ELR (cell line): ENCODE data around the gene PLAAT2.

Experiments used
- DNase-seq: peaks from one replicate; pipeline ENCODE4 v3.0.0-alpha.2; 2015; ENCODE audit warnings: low read depth

PLAAT2 gene

DNA sequence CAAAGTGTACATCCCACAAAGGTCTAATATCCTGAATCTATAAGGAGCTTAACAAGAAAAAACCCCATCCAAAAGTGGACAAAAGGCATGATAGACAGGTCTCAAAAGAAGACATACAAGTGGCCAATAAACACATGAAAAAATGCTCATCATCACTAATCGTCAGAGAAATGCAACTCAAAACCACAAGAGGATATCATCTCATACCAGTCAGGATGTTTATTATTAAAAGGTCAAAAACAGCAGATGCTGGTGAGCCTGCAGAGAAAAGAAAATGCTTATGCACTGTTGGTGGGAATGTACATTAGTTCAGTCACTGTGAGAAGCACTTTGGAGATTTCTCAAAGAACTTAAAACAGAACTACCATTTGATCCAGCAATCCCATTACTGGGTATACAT is 44.6 kb downstream of the PLAAT2 start:
- DNase-seq = peak; percentile 66

GRCh38 chr11:63517156-63517555 is 46.0 kb downstream of the PLAAT2 start:
- DNase-seq = no peak

DNA sequence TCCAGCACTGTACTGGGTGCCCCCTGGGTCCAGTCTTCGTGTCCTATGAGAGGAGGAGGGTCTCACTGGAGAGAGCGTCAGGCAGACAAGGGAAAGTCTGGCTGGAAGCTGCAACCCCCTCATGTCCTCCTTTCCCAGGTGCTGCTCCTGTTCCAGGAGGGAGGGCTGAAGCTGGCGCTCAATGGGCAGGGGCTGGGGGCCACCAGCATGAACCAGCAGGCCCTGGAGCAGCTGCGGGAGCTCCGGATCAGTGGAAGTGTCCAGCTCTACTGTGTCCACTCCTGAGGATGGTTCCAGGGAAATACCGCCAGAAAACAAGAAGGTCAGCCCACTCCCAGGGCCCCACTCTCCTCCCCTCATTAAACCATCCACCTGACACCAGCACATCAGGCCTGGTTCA is 47.1 kb downstream of the PLAAT2 start:
- DNase-seq = no peak

DNA sequence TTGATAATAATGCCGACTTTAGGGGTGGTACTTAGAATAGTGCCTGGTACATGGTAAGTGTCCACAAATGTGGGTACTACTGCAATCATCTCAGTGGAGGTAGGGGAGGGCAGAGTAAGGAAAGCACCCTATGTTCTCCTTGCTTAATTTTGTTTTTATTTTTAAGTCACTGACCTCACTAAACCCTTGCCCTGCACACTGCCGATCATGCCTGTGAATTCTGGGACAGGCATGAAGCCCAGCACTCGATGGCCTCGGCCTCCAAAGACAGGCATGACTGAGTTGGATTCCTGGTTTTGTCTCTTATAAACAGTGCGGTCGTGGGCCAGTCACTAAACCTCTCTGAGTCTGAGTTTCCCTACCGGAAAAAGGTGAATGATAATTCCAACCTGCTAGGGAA is 50.4 kb downstream of the PLAAT2 start:
- no peak for DNase-seq

DNA sequence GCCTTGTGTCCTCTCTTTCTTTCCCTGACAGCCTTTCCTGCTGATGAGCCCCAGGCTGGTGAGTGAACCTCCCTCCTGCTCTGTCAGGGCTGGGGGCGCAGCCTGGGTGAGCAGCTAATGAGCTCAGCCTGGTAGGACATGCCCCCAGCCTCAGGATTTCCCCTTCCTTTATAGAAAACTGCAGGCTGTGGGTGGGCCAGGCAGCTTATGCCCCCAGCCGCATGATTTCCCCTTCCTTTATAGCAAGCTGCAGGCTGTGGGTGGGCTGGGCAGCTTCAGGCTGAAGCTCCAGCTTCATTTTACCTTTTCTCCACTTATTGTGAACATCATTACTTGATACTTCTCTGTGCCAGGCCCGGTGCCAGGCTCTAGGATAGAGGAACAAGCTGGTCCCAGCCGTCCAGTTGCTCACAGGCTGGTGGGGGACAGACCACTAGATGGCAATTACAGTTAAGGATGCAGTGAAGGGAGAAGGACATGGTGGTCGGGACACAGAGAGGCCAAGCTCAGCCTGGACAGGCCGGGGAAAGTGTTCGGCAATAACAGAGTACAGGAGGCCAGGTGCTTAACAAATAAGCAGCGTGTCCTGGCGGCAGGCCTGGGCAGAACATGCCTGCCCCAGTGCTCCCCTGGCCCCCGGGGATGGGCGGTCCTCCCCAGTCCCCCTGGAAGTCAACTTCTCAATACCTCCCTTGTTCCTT is 52.0 kb downstream of the PLAAT2 start:
- no peak for DNase-seq

- peak; percentile 26 for DNase-seq
Observed at GRCh38 chr11:63510360-63511047, 52.7 kb downstream of the PLAAT2 start.

GRCh38 chr11:63508745-63509144 is 54.4 kb downstream of the PLAAT2 start:
- DNase-seq = no peak

DNA sequence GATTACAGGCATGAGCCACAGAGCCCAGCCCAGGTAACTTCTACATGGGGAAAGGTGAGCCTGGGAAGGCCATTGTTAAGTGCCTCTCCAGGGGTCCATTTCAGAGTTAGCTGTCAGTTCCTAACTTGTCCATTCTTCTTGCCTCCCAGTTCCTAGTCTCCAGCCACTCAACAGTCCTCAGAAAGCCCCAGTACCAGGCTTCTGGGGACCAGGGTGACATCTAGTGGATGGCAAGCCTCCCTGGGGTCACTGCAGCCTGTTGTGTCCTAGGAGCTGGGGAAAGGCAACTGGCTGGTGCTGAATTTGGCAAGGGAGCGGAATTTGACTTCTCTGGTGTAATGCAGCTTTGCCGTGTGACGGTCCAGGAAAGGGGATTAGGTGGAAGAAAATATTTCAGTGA is 55.2 kb downstream of the PLAAT2 start:
- peak; percentile 30 for DNase-seq

DNA sequence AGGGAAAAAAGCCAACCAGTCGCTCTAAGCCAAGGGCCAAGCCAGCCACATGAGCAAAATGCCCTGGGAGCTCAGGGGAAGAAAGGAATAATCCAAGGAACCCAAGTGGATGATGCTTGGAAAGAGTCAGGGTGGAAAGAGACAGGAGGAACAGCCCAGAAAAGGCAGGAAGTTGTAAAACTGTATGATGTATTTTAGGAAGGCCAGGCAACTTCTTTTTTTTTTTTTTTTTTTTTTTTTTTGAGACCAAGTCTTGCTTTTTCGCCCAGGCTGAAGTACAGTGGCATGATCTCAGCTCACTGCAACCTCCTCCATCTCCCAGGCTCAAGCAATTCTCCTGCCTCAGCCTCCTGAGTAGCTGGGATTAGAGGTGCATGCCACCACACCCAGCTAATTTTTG is 55.7 kb downstream of the PLAAT2 start:
- no peak for DNase-seq

GRCh38 chr11:63506876-63507275 is 56.3 kb downstream of the PLAAT2 start:
- DNase-seq = no peak

DNA sequence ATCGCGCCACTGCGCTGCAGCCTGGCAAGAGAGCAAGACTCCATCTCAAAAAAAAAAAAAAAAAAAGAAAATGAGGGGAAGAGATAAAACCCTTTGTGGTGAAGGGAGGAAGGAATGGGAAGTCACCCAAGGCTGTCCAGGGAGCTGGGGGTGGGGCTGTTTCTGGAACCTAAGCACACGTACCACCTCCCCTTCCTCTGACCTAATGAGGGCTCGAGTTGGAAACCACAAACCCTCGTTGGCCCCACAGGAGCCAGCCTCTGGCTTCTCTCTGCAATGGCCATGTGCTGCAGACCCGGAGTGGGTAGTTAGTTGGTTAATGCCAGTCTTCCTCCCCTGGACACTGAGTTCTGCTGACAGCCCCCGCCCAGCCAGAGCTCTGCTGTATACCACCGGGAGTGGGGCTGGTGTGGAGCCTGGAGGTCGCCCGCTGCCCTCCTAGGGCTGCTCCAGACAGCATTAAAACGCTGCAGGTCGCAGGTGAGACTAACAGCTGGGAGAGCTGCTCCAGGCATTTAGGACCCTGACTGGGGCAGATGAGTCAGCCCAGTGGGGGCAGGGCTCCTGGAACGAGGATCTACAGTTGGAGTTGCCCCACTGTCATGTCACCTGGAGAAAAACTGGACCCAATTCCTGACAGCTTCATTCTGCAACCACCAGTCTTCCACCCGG is 57.2 kb downstream of the PLAAT2 start, which contains the start of gene LGALS12:
Gene LGALS12 (plus strand): TSS at position 228 of the 672 bp plus-strand sequence. CDS start 375 bp downstream, at position 603.
- no peak for DNase-seq

GRCh38 chr11:63504933-63505586 is 58.1 kb downstream of the PLAAT2 start:
- DNase-seq = no peak

DNA sequence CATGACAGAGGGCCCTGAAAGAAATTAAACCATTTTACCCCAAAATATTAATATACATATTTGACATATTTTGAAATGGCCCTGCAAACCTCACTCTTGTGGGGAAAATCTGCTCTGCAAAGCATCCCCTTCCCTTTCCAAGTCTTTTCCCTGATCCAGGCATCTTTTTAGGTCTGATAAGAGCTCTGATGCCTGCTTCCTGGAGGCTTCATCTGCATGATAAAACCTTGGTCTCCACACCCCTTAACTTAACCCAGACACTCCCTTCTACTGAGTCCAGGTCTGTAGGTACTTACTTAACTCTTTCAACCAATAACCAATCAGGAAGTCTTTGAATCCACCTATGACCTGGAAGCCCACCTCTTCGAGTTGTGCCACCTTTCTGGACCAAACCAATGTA is 59.1 kb downstream of the PLAAT2 start:
- no peak for DNase-seq

GRCh38 chr11:63503492-63503891 is 59.7 kb downstream of the PLAAT2 start:
- DNase-seq = no peak
